Measurements from ENCODE around the gene GALNT11.
A peak's percentile ranks its signal among the peaks of the same experiment; 100 is the strongest.

The GALNT11 gene

GRCh38 chr7:152145853-152146466 is 120.5 kb downstream of the GALNT11 start:
- Histone ChIP-seq H3K36me3 (ENCODE audit: control insufficient read depth, insufficient read depth, low read length) (peaks cover 20% of the 10 kb centered on the region), H3K27me3 (replicated peaks; ENCODE audit: control insufficient read depth, insufficient read depth, low read length) (no peaks in the 10 kb centered on the region), H3K4me3 (replicated peaks; ENCODE audit: low read depth, low read length) (no peak overlapping the region)
- peak; percentile 43 for TF ChIP-seq CTCF (IDR thresholded peaks at IDR 0.05; ENCODE audit: insufficient read depth, low read length, poor library complexity, severe bottlenecking)
- DNase-seq (ENCODE audit: extremely low read depth, insufficient read length) = no peak

- no peaks in the 10 kb centered on the region for H3K27me3 ChIP-seq (replicated peaks; ENCODE audit: control insufficient read depth, insufficient read depth, low read length)
- peaks cover 22% of the 10 kb centered on the region for H3K36me3 ChIP-seq (ENCODE audit: control insufficient read depth, insufficient read depth, low read length)
- DNase-seq (ENCODE audit: extremely low read depth, insufficient read length) = no peak
- no peak overlapping the region for H3K4me3 ChIP-seq (replicated peaks; ENCODE audit: low read depth, low read length)
- no peak for TF ChIP-seq CTCF (IDR thresholded peaks at IDR 0.05; ENCODE audit: insufficient read depth, low read length, poor library complexity, severe bottlenecking)
Measured at GRCh38 chr7:152148706-152149105, 123.2 kb downstream of the GALNT11 start.

- H3K4me3 ChIP-seq (replicated peaks; ENCODE audit: low read depth, low read length) = no peak overlapping the region
- no peak for DNase-seq (ENCODE audit: extremely low read depth, insufficient read length)
- H3K27me3 ChIP-seq (replicated peaks; ENCODE audit: control insufficient read depth, insufficient read depth, low read length) = no peaks in the 10 kb centered on the region
- peaks cover 22% of the 10 kb centered on the region for H3K36me3 ChIP-seq (ENCODE audit: control insufficient read depth, insufficient read depth, low read length)
- TF ChIP-seq CTCF (IDR thresholded peaks at IDR 0.05; ENCODE audit: insufficient read depth, low read length, poor library complexity, severe bottlenecking) = no peak
Measured at GRCh38 chr7:152149363-152149762, 123.9 kb downstream of the GALNT11 start.

GRCh38 chr7:152152267-152152666 is 126.8 kb downstream of the GALNT11 start:
- Histone ChIP-seq H3K27me3 (replicated peaks; ENCODE audit: control insufficient read depth, insufficient read depth, low read length) (no peaks in the 10 kb centered on the region), H3K36me3 (ENCODE audit: control insufficient read depth, insufficient read depth, low read length) (peaks cover 17% of the 10 kb centered on the region), H3K4me3 (replicated peaks; ENCODE audit: low read depth, low read length) (no peak overlapping the region)
- TF ChIP-seq CTCF (IDR thresholded peaks at IDR 0.05; ENCODE audit: insufficient read depth, low read length, poor library complexity, severe bottlenecking) = no peak
- no peak for DNase-seq (ENCODE audit: extremely low read depth, insufficient read length)

- DNase-seq (ENCODE audit: extremely low read depth, insufficient read length) = peak; percentile 69
- H3K36me3 ChIP-seq (ENCODE audit: control insufficient read depth, insufficient read depth, low read length) = peaks cover 10% of the 10 kb centered on the region
- peak overlapping the region; percentile 39 for H3K4me3 ChIP-seq (replicated peaks; ENCODE audit: low read depth, low read length)
- H3K27me3 ChIP-seq (replicated peaks; ENCODE audit: control insufficient read depth, insufficient read depth, low read length) = no peaks in the 10 kb centered on the region
- no peak for TF ChIP-seq CTCF (IDR thresholded peaks at IDR 0.05; ENCODE audit: insufficient read depth, low read length, poor library complexity, severe bottlenecking)
Measured at GRCh38 chr7:152158801-152159587, 133.5 kb downstream of the GALNT11 start.

All from GM06990 (cell line).